NCI-H510A treated with DMSO at 0.1 percent for 48 hours (cell line): Measurements from ENCODE around the gene NKD2.
"Not testable (repeated sequence)": the region's sequence is repeated elsewhere in the genome, so short reads cannot be mapped to it uniquely, and the experiment has no call there.

Experiments used
- DNase-seq: peaks from one replicate; lab custom pipeline; 2025; lab: John Stamatoyannopoulos, UW

NKD2 gene

DNA sequence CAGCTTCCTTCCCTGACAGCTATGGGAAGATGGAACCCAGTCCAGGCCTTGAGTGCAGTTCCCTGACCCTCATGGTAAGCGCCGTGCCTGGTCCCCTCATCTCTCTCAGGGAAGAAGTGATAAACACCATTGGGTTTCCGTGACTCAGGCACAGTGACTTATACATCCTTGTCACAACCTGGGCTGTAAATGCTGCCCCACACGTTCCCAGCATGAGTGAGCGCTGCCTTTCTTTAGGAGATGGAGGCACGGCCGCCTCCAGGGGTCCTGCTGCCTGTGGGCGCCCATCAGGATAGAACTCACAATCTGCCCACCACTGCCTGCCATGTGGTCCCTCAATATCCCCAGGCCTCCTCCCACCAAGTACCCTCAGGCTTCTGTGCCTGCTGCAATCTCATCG is 8.3 kb upstream of the NKD2 start:
- DNase-seq, result no peak

DNA sequence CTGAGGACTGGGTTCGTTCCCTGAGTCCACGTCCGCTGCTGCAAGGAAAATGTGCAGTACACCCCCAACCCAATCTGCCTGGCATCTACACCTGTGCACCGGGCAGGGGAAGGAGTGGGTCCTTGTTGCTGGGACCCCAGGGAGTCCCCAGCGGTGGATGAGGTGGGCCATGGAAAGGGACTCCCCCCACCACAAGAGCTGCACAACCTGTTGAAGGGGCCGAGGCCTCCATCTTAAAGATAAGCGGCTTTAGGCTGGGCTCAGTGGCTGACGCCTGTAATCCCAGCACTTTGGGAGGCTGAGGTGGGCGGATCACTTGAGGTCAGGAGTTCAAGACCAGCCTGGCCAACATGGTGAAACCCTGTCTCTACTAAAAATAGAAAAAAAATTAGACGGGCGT is 7.8 kb upstream of the NKD2 start:
- DNase-seq, result not testable (repeated sequence)

DNA sequence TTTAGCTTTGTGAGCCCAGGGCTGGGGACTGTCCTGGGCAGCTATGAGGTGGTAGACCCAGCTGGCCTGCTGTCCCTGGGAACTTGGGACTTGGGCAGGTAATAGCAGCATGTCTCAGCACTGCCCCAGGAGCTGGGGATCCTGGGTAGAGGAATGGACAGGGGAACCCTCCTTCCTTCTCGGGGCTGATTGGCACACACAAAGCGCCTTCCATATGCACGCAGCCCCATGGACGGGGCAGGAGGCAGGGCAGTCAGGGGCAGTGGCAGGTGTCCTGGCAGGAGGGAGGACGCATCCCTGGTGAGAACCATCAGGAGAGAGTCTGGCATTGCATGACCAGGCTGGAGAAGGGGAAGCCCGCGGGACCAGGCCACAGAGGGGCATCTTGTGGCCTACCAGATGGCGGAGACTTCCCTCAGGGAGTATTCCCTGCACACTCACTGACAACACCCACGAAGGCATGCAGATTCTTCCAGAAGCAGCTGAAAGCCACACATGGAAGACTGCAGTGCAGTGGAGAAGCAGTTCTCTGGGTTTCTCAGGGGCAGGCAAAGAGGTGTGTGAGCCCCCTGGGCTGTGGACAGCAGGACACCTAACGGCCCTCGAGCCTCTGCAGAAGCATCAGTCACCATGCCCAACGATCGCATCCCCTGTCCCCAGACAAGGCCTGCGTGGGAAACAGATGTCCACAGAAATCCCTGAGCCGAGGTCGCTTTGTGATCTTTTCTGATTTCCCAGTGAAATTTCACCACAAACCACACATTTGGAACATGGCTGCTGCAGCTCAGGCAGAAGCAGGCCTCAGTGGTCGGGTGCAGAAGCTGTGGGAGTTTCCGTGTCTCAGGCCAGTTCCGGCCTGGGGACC is 7.0 kb upstream of the NKD2 start:
- DNase-seq, result no peak

DNA sequence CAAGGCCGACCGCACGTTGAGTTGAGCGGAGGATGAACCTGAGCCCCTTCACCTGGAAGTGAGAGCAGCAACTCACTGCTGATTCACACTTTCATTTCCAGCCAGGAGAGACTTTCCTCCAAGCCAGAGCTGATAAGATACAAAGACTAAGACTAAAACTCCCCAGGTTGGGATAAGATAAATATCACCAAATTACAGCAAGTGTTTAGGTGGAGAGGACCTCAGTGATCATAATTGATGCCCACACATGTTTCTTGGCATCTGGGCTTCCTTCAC is 6.4 kb upstream of the NKD2 start:
- DNase-seq, result no peak

DNA sequence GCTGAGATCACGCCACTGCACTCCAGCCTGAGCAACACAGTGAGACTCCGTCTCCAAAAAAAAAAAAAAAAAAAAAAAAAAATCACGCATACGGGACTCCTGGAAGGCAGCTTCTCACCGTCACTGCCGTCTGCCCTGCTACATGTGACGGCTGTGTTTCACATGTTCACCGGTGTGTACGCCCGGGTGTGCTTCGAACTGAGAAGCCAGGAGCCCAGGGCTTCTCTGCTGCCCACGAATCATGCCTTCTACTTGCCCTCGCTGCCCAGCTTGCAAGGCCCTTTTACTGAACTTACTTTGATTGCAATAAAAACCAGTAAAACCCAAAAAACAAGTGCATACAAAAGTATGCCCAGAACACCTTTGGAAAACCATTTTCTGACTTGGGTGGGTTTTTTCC is 5.8 kb upstream of the NKD2 start:
- no peak for DNase-seq

DNA sequence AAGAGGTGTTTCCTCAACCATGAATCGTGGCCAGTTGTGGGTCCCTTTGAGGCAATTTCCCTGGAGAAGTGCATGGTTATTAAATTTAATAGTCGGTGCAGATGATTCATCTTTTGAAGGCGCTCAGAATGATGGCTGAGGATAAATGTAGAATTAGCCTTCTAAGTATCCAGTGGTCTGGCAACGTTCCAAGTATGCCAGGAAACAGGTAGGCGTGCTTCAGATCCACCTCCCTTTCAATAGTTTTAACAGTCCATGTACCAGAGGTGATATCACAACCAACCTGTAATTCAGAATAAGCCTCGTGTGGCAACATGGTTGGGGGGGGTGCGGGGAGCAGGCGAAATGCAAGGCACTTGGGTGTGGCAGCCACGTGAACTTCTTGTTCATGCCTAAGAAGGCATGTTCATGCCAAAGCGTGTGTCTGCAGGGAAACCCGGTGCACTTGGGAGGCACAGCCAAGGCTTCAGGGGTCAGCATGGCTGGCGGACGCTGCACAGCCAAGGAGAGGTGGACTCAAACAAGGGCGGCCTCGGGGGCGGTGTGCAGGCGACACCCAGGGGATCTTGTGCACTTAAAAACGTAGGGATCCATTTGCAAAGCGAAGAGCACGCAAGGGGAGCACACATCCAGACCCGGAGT is 5.2 kb upstream of the NKD2 start:
- peak; percentile 96 for DNase-seq

DNA sequence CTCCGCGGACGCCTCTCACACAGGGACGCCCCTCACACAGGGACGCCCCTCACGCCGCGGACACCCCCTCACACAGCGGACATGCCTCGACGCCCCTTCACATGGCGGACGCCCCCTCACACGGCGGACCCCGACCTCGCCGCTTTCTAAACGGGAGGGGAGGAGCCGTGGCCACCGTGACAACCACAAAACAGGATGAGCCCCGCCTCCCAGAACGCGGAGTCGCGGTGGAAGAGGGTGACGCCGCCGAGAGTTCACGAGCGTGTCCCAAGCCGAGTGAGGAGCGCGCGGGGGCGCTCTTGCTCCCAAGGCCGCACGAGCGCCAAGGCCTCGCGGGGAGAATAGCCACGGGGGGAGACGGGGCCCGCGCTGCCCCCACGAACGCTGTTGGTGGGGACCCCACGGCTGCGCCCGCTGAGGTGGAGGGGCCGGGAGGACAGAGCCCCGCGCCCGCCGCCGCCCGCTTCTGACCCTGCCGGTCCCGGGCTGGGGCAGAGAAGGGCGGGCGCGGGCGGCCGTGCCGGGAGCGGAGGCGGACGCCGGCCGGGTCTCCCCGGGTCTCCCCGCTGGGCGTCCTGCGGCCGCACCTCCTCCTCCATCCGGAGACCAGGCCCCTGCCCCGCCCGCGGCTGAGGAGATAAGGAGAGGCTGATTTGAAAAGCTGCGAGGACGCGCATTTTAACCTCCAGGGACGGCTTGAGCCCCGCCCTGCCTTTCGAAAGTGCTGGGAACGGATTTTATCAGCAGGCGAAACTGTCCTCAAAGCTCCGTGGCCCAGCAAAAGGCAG is 3.9 kb upstream of the NKD2 start:
- no peak for DNase-seq

DNA sequence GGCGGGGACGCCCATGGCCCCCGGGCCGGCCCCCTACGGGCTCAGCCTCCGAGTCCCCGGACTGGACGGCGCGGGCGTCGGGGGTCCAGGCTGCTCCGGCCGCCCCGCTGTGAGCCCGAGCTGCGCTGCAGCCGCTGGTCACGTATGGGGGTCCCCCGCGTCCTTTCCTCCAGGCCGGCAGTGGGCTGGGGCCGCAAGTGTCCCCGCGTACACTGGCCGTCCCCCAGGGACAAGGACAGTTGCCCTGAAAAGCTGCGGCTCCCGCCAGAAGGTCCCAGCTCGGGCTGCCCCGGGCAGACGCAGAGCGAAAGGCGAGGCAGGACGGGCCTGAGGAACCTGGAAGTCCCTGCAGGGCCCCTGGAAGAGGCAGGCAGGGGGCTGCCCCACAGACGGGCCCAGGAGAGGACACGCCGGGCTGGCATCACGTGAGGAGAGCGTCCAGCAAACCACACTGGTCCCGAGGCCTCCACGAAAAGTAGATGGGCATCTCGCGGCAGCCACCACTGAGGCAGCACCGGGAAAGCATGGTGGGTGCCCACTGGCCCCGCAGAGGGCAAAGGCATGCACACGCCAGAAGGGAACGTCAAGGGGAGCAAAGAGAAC is 3.3 kb upstream of the NKD2 start:
- DNase-seq, result no peak

DNA sequence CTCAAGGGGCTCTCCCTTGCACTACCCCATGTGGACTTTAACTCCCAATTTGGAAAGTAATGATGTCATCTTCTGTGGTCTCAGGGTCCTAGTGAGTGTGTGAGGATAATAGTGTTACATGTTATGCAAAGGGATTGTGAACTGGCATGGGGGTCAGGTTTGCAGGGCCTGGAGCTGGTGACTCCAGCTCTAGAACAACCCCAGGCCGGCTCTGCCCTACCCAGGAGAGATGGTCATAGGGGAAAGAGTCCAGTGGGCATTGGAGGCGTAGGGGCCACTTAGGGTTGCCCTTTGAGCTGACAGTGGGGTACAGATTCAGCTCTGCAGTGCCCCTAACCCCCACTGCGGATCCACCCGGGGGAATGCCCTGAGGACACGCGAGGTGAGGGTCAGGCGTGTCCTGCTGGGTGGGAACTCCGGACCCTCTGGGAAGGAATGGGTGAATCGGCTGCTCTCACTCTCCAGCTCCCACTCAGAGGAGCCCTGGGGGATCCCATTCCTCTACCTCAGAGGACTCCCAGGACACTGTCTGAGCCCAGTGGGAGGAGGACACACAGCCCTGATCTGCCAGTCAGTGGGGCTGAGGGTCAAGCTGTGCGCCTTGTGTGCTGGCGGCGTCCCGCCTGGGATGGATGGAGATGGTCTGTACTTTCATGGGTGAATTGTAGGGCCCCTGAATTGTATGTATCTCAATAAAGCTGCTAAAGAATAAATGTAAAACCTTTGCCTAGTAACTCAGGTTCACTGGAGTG is 2.5 kb upstream of the NKD2 start:
- DNase-seq, result no peak

DNA sequence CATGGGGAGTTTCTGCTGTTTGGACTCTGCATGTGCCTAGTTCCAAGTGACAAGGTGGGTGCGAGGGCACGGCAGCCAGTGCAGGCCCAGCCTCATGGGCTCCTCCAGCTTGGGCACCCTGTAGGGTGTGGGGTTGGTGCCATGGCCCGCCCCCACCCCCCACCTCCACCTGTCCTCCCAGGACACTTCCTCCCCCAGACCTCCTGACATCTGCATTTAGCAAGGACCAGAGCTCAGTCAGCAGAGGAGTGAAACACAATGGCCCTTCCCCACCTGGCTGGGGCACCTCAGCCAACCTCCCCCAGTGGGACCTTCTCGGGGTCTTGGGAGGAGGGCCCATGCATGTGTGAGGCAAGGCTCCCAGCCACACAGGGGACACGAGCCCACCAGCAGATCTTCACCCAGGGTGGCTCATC is 1.9 kb upstream of the NKD2 start:
- DNase-seq, result no peak

DNA sequence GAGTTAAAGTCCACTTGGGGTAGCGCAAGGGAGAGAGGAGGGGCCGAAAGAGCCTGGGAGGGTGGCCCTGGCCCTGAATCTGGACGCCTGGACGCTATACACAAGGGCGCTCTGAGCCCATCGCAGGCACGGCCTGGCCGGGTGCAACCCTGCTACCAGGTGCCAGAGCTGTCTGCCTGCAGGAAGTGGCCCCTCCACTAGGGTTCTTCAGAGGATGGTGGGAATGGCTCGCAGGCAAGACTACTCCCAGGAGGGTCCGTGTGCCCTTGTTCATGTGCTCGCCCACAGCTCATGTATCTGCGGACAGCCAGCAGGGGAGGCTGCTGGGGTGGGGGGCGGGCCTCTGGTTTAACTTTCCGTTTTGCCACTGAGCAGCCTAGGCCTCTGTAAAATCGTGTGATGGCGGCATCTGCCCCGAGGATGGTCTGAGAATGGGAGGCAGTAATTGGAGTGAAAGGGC is 1.4 kb upstream of the NKD2 start:
- no peak for DNase-seq

DNA sequence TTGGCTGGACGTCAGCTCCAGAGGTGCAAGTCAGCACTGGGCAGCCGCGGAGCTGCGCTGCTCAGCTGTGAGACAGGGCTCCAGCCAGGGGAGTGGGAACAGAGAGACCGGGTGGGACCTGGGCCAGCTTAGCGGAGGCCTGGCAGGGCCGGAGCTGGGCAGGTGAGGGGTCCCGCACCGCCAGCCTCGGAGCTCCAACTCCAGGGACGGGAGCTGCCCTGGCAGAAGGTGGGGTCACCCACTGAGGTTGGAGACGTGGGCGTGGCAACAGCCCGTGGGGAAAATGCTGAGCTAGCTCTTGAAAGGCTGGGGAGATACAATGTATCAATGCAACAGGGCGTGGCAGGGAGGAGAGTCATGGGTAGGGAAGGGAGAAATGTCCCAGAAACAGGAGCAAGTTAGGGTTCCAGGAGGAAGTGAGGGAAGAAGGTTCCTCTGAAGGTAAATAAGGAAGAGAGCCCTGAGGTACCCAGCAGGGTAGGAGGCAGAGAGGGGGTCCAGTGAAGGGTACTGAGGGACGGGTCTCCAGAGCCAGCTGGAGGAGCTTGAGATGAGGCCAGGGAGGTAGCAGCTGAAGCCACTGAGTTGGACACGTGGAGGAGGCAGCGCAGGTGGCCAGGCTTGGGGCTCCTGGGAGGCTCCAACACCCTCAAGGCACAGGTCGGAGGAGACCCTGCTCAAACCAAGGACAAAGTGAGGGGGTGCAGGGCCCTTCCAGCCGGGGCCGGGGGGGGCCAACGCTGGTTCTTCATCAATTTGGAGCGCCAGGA is 736 bp upstream of the NKD2 start:
- no peak for DNase-seq

DNA sequence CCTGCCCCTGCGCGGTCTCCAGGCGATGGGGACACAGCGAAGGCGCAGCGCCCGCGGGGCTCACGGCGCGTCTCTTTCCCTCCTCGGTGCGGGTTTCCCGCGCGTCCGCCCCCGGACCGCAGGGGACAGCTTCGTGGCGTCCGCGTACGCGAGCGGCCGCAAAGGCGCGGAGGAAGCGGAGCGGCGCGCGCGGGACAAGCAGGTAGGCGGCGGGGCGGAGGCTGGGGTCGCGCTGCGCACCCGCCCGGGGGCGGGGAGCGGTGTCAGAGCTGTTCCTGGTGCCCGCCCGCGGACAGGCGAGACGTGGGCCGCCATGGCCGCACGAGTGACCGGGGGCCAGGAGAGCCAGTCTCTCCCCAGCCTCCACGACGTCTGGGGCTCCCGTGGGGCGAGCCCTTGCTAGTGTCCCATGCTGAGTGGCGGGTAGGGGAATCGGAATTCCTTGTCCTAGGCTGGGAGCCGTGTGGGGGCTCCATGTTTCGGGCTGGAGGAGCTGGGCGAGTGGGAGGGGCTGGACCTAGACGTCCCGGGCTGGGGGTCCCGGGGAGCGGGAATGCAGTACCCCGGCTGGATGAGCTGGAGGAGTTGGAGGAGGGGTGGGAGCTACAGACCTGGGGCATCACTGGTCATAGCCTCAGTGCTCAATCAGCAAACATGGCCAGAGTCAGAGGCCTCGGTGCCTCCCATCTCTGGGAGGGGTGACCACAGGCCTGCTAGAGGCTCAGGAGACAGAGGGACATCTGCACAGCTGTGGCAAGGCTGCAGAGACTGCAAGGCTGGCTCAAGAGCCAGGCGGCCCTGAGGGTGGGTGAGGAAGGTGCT is 968 bp downstream of the NKD2 start:
- no peak for DNase-seq

DNA sequence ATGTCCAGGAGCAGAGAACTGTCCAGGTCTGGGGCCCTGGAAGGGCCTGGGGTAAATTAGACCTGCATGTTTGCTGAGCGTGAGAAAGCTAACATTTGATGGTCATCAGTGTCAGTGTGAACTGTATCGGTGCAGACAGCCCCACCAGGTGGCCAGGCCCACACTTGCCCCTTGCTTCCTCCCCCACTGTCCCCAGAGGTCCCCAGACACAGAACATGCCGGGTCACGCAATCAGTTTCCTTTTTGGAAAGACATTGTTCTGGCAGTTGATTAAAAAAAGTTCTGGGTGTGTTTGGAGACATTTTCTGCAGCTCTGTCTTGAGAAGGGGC is 1.5 kb downstream of the NKD2 start:
- DNase-seq, result no peak

DNA sequence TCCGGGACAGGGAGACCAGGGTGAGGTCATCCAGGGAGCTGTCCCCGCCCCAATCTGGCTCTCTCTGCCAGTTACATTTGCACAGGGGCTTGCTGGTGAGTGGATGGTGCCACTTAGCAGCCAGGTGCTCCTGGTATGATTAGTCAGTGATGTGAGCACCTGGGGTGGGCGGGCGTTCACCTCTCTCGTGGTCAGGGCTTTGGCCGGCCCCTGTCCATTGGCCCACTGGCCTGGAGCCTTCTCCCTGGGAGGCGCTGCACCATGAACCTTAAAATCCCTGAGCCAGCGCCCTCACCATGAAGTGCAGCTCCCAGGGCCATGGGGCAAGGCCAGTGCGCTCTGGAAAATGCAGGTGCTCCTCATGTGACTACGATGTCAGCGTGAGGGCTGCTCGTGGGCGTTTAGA is 2.0 kb downstream of the NKD2 start:
- DNase-seq, result peak; percentile 73

DNA sequence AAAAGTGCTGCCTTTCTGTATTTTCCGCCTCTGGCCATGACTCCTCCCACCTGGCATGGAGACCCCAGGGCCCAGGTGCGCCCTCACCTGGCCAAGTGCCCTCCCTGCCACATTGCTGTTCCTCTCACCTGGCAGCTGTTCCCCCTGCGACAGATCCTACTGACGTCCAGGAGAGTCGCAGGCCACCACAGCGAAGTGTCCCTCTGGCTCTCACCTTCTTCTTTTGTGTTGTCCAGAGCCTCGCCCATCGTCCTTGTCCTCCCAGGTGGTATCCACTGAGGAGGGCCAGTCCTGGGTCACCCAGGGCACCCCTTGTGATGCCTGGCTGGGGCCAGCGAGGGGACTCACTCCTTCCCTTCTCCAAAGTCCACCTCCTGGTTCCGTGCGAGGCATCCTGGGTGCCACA is 2.6 kb downstream of the NKD2 start:
- peak; percentile 84 for DNase-seq

DNA sequence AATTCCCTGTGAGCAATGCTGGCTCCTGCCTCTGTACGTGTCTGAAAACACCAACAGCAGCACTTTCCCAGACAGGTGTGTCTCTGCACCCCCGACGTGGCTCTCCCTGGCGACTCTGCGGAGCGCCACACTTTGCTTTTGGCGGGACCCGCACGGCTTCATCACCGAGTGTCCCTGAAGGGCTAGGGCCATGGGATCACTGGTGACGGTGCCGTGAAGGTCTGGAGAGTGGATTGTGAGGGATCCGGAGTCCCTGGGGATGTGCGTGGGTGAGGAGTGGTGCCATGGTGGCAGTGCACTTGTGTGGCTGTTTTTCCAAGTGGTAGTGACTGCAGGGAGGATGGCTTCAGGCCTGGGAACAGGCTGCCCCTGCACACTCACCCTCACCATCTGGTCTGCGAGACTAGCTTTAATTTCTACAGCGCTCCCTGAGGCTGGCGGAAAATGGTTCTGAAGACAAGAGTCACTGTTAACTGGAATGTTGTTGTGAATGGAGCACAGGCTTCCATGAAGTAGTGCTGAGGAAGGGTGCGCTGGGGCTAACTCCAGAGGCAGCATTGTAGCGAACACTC is 3.2 kb downstream of the NKD2 start:
- no peak for DNase-seq

DNA sequence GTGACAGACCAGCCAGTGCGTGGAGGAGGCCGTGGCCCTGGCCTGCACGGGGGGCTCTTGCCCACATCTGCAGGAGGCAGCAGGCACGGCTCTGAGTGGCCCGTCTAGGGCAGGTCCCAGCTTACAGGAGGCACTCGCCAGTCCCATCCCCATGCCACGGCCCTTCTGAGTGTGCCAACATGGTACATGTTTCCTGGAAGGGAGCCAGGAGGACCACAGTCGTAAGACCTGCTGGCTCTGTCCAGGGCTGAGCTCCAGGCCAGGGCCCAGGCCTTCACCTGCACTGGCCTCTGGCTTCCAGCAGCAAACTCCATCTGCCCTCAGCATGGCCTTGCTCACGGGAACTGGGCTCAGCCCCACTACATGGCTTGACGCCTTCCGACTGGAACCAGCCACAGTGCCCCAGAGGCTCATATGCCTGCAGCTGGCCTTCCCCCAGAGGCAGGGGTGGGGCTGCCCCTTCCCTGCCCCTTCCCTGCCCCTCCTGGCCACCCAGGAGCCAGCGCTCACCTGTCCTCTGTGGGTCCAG is 3.8 kb downstream of the NKD2 start:
- DNase-seq, result no peak

DNA sequence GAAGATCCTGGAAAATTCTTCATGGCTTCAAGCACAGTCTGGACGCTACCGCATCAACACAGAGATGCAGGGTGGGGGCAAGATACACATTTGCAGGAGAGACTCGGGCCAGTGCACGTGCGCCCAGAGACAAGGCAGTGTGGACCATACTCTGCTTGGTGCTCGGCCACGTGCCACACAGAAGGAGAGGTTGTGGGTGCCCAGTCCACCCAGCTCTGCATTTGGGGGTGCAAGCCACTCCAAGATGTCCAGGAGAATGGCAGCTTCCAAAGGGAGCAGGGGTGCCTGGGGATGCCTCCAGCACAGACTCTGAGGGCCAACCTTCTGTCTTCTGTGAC is 4.3 kb downstream of the NKD2 start:
- no peak for DNase-seq
